BLaER1 (cell line): Measurements from ENCODE around the gene HOXB3.

Experiments used
- H3K27ac ChIP-seq: shearing (Covaris generic); formaldehyde crosslinking; 2 replicates; pipeline ENCODE4 v1.8.1; 2022
- H3K27me3 ChIP-seq: shearing (Covaris generic); formaldehyde crosslinking; 2 replicates; pipeline ENCODE4 v1.8.1; 2022
- H3K36me3 ChIP-seq: shearing (Covaris generic); formaldehyde crosslinking; 2 replicates; pipeline ENCODE4 v1.8.1; 2022
- H3K4me1 ChIP-seq: shearing (Covaris generic); formaldehyde crosslinking; 2 replicates; pipeline ENCODE4 v1.8.1; 2022
- H3K4me2 ChIP-seq: shearing (Covaris generic); formaldehyde crosslinking; 2 replicates; pipeline ENCODE4 v1.8.1; 2022
- H3K4me3 ChIP-seq: shearing (Covaris generic); formaldehyde crosslinking; 2 replicates; pipeline ENCODE4 v1.8.1; 2022
- H3K9ac ChIP-seq: shearing (Covaris generic); formaldehyde crosslinking; 2 replicates; pipeline ENCODE4 v1.8.1; 2022
- H3K9me3 ChIP-seq: shearing (Covaris generic); formaldehyde crosslinking; 2 replicates; pipeline ENCODE4 v1.8.1; 2022
- H4K20me1 ChIP-seq: shearing (Covaris generic); formaldehyde crosslinking; 2 replicates; pipeline ENCODE4 v1.8.1; 2022
- Cebpa-rat ChIP-seq: shearing (Covaris generic); IDR thresholded peaks from 2 replicates; pipeline ENCODE4 v1.8.1; 2022

The HOXB3 gene

GRCh38 chr17:48612854-48613691 is 23.0 kb upstream of the HOXB3 start:
- Histone ChIP-seq H4K20me1 (peaks cover 97% of the 10 kb centered on the region), H3K27me3 (peaks cover 100% of the 10 kb centered on the region), H3K4me2 (no peak overlapping the region), H3K4me1 (no peaks in the 10 kb centered on the region), H3K9ac (no peak overlapping the region), H3K4me3 (no peak overlapping the region), H3K36me3 (no peaks in the 10 kb centered on the region), H3K27ac (no peak overlapping the region), H3K9me3 (peaks cover 8% of the 10 kb centered on the region; the same call in 1 of the 2 replicates)
- TF ChIP-seq Cebpa-rat, result no peak

DNA sequence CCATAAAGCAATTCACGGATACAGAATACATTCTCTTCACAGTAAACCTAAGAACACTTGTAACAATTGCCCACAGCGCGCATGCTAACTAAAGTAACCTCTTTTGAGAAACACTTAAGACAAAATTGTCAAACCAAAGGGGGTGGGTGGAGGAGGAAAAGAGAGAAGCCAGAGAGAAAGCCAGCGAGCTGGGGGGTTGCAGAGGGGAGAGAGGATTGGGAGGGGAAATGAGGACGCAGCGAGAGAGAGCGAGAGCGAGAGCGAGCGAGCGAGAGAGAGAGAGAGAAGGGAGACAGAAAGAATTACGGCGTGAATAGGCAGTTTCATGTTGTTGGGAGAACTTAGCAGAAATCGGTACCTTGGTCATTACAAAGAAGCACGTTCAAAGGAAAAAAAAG is 22.4 kb upstream of the HOXB3 start:
- Histone ChIP-seq H3K27ac (no peak overlapping the region), H3K4me3 (no peak overlapping the region), H3K27me3 (peaks cover 100% of the 10 kb centered on the region), H3K9me3 (peaks cover 8% of the 10 kb centered on the region; the same call in 1 of the 2 replicates), H3K9ac (no peak overlapping the region), H3K4me2 (no peak overlapping the region), H4K20me1 (peaks cover 97% of the 10 kb centered on the region), H3K4me1 (no peaks in the 10 kb centered on the region), H3K36me3 (no peaks in the 10 kb centered on the region)
- TF ChIP-seq Cebpa-rat, result no peak

GRCh38 chr17:48611681-48612455 is 21.8 kb upstream of the HOXB3 start:
- Histone ChIP-seq H3K4me1 (no peaks in the 10 kb centered on the region), H3K4me2 (no peak overlapping the region), H3K4me3 (no peak overlapping the region), H3K36me3 (no peaks in the 10 kb centered on the region), H3K9me3 (peaks cover 8% of the 10 kb centered on the region; the same call in 1 of the 2 replicates), H4K20me1 (peaks cover 97% of the 10 kb centered on the region), H3K27me3 (peaks cover 100% of the 10 kb centered on the region), H3K27ac (no peak overlapping the region), H3K9ac (no peak overlapping the region)
- no peak for TF ChIP-seq Cebpa-rat

DNA sequence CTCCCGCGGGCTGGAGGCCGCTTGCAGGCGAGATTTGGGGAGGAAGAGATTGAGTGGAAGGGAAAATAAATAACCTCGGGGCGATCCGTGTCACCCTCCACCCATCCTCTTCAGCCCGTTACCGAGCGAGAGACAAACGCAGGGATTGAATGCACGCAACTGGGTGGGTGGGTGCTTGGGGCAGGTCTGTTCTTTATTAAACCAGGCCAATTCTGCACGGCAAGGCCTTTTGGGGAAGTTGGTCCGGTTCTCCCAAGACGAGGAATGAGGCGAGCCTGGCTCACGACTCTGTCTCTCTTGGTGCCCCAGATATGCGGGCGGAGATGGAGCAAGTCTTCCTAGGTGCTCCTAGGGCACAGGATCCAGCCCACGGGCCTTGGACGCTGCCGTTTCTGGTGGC is 21.2 kb upstream of the HOXB3 start:
- Histone ChIP-seq H3K4me3 (no peak overlapping the region), H3K27ac (no peak overlapping the region), H3K27me3 (peaks cover 100% of the 10 kb centered on the region), H3K9me3 (peaks cover 8% of the 10 kb centered on the region; the same call in 1 of the 2 replicates), H4K20me1 (peaks cover 97% of the 10 kb centered on the region), H3K36me3 (no peaks in the 10 kb centered on the region), H3K4me2 (no peak overlapping the region), H3K9ac (no peak overlapping the region), H3K4me1 (no peaks in the 10 kb centered on the region)
- TF ChIP-seq Cebpa-rat, result no peak

DNA sequence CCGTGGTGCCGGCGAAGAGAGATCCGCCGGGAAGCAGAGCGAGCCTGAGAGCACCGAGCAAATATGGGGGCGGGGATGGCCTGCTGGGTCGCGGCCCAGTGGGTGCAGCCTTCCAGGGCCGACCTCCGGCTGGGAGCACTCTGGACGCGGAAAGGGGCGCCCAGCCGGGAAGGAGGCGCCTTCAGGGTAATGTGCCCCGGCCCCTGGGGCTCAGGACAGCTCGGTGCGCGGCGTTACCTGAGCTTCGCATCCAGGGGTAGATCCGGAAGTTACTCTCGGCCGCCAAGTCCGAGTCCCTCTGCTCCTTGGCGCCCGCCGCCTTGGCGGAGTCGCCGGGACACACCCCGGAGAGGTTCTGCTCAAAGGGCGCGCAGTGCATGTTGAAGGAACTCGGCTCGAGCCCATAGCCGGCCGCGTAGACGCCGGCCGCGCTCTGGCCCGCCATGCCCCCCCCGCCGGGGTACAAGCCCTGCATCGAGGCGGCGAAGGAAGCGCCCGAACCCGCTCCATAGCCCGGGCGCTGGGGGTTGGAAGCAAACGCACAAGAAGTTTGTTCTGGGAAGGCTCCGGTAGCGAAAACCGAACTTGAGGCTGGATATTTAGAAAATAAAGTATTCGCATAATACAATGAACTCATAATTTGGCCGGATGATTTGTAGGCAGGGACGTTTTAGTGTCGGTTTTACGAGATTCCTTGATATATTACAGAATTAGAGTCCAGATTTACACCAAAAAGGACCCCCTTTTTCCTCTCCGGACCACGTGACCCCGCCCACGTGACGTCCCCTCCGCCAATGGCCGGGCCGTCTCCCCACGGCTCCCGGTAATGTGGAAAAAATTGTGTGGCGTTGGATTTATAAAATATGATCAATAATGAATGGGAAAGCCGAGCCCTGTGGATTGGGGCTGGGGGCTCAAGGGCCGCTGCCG is 20.5 kb upstream of the HOXB3 start, which contains the start of gene HOXB7:
Gene HOXB7 (minus strand): TSS at position 736 of the 930 bp plus-strand sequence. CDS start 99 bp downstream, at position 637.
- H3K27ac ChIP-seq, result no peak within 1 kb of the TSS
- no peak within 1 kb of the TSS for H3K4me3 ChIP-seq
- H3K4me1 ChIP-seq, result no peaks in the 10 kb centered on the region
- peaks cover 100% of the 10 kb centered on the region for H3K27me3 ChIP-seq
- H4K20me1 ChIP-seq, result peaks cover 97% of the 10 kb centered on the region
- TF ChIP-seq Cebpa-rat, result no peak
- H3K9me3 ChIP-seq, result peaks cover 8% of the 10 kb centered on the region; the same call in 1 of the 2 replicates
- H3K4me2 ChIP-seq, result no peak within 1 kb of the TSS
- H3K9ac ChIP-seq, result no peak within 1 kb of the TSS
- no peaks in the 10 kb centered on the region for H3K36me3 ChIP-seq

DNA sequence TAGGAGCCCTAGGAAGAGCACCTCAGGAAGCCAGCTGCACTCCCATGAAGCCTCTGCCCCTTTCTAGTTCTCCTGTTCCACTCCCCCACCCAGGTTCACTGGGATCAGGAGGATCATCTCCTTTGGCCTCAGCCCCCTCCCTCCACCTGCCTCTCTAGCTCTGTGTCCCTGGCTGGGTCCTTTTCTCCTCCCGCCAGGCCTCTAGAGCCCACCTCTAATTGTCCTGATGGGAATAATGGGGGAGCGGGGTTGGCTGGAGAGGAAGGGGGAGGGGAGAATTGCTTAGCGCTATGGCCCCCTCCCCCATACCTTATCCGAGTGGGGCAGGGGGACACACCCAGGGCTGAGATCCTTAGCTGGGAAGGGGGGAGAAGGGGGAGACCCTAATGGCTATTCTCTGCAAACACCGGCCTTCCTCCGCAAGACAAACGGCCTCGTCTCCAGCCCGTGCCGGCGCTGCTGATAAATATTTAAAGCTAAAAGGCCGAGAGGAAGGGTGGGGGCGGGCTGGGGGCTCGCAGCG is 19.8 kb upstream of the HOXB3 start:
- no peak overlapping the region for H3K9ac ChIP-seq
- TF ChIP-seq Cebpa-rat, result no peak
- peaks cover 97% of the 10 kb centered on the region for H4K20me1 ChIP-seq
- H3K4me3 ChIP-seq, result no peak overlapping the region
- H3K9me3 ChIP-seq, result peaks cover 8% of the 10 kb centered on the region; the same call in 1 of the 2 replicates
- no peaks in the 10 kb centered on the region for H3K36me3 ChIP-seq
- H3K4me1 ChIP-seq, result no peaks in the 10 kb centered on the region
- H3K4me2 ChIP-seq, result no peak overlapping the region
- H3K27me3 ChIP-seq, result peaks cover 100% of the 10 kb centered on the region
- no peak overlapping the region for H3K27ac ChIP-seq

DNA sequence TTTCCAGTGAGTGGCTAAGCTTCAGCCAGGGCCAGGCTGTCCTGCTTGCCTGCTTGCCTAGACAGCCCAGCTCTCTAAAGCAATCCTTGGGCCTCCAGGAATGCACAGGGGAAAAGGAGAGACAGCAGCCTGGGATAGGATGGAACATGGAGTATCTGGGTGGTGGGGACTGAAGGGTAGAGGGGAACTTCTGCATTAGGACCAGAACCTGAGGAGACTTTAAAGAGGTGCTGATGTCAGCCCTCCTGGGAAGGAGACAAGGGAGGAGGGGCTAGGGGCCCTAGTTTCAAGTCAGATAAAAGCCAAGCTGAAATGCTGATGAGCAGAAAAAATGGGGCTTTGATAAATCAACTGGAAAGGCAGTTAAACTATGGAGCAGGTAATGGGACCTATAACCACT is 19.0 kb upstream of the HOXB3 start:
- H4K20me1 ChIP-seq, result peaks cover 98% of the 10 kb centered on the region
- no peak overlapping the region for H3K27ac ChIP-seq
- no peaks in the 10 kb centered on the region for H3K36me3 ChIP-seq
- peaks cover 8% of the 10 kb centered on the region; the same call in 1 of the 2 replicates for H3K9me3 ChIP-seq
- H3K4me2 ChIP-seq, result no peak overlapping the region
- H3K27me3 ChIP-seq, result peaks cover 100% of the 10 kb centered on the region
- H3K9ac ChIP-seq, result no peak overlapping the region
- H3K4me3 ChIP-seq, result no peak overlapping the region
- no peaks in the 10 kb centered on the region for H3K4me1 ChIP-seq
- TF ChIP-seq Cebpa-rat, result no peak

GRCh38 chr17:48608494-48608834 is 18.4 kb upstream of the HOXB3 start:
- peaks cover 8% of the 10 kb centered on the region; the same call in 1 of the 2 replicates for H3K9me3 ChIP-seq
- H4K20me1 ChIP-seq, result peaks cover 98% of the 10 kb centered on the region
- H3K27me3 ChIP-seq, result peaks cover 100% of the 10 kb centered on the region
- H3K9ac ChIP-seq, result no peak overlapping the region
- H3K4me3 ChIP-seq, result no peak overlapping the region
- TF ChIP-seq Cebpa-rat, result no peak
- H3K27ac ChIP-seq, result no peak overlapping the region
- no peaks in the 10 kb centered on the region for H3K36me3 ChIP-seq
- no peak overlapping the region for H3K4me2 ChIP-seq
- H3K4me1 ChIP-seq, result no peaks in the 10 kb centered on the region

DNA sequence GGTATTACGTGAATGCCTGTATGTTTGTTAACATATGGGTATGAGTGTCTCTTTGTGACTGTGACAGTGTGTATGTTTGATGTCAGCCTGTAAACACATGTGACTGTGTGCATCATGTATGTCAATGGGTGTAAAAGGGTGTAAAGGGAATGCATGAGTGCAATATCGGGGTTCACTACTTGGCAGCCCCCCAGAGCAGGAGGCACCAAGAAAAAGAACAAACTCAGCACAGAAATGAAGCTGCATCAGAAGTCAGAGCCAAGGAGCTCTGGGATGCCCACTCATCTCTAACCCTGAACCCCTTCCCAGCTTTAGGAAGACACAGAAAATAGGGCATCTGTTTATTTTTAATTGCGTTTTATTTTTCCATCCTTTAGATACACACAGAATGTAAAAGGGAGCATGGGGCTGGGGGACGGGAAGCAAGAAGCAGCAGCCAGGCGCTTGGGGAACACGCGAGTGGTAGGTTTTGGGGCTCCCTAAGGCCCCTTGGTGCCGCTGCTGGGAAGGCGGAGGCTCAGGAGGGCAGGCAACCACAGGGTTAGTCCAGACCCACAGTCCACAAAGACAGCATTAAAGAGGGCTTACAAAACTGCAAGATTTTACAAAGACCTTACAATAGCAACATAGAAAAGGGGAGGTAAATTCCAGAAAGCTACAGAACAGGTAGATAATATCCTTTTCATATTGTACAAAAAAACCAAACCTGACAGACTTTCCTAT is 17.0 kb upstream of the HOXB3 start:
- Histone ChIP-seq H3K27ac (no peak overlapping the region), H3K9me3 (peaks cover 8% of the 10 kb centered on the region; the same call in 1 of the 2 replicates), H3K36me3 (no peaks in the 10 kb centered on the region), H4K20me1 (peaks cover 99% of the 10 kb centered on the region), H3K9ac (no peak overlapping the region), H3K4me2 (no peak overlapping the region), H3K27me3 (peaks cover 100% of the 10 kb centered on the region), H3K4me3 (no peak overlapping the region), H3K4me1 (no peaks in the 10 kb centered on the region)
- TF ChIP-seq Cebpa-rat, result no peak
